CD14-positive monocyte (primary cell): ENCODE data around the gene MBIP. TPM values are rescaled to one million over a fixed set of nuclear protein-coding genes. Genes with fewer than 3 reads are reported as not detected.

ENCODE experiments used
- DNase-seq, 3 donors: peaks; one replicate each; pipeline ENCODE4 v3.0.0-alpha.2; 2011 to 2022
- H2AFZ ChIP-seq: 2 replicates; pipeline ENCODE4 v1.6.0; 2012; ENCODE audit warnings: mild to moderate bottlenecking, low read depth, low read length, inconsistent platforms; ENCODE audit not compliant: insufficient read depth, poor library complexity, severe bottlenecking
- H3K27ac ChIP-seq, 2 donors: 1 replicate in 1 of 2; 2 replicates in 1 of 2; pipeline ENCODE4 v1.5.1; 2012 to 2013; ENCODE audit warnings: low read length in 2 of 2, control low read depth in 1 of 2, inconsistent platforms in 1 of 2, low read depth in 1 of 2, mild to moderate bottlenecking in 1 of 2
- H3K27me3 ChIP-seq, 2 donors: one replicate each; pipeline versions ENCODE4 v1.6.0 to v1.6.1; 2011 to 2013; ENCODE audit warnings: low read length in 2 of 2; ENCODE audit not compliant: control insufficient read depth in 2 of 2, insufficient read depth in 2 of 2
- H3K36me3 ChIP-seq, 2 donors: replicated peaks in 1 of 2; 1 replicate in 1 of 2; 2 replicates in 1 of 2; pipeline versions ENCODE4 v1.5.1 to v1.6.1; 2012 to 2013; ENCODE audit warnings: low read length in 2 of 2, control low read depth in 1 of 2, inconsistent platforms in 1 of 2, mild to moderate bottlenecking in 1 of 2; ENCODE audit not compliant: insufficient read depth in 2 of 2, control insufficient read depth in 1 of 2
- H3K4me1 ChIP-seq, 2 donors: 1 replicate in 1 of 2; 2 replicates in 1 of 2; pipeline versions ENCODE4 v1.5.1 to v1.6.1; 2012 to 2013; ENCODE audit warnings: low read length in 2 of 2, control low read depth in 1 of 2, inconsistent platforms in 1 of 2, mild to moderate bottlenecking in 1 of 2, moderate library complexity in 1 of 2; ENCODE audit not compliant: insufficient read depth in 2 of 2, control insufficient read depth in 1 of 2
- H3K4me2 ChIP-seq: replicated peaks from 2 replicates; pipeline ENCODE3; 2012; ENCODE audit warnings: low read length, moderate library complexity, mild to moderate bottlenecking; ENCODE audit not compliant: poor library complexity, severe bottlenecking; ENCODE audit errors: extremely low read depth
- H3K4me3 ChIP-seq, 3 experiments: fragments of 200-600 bp in 1 of 3; sonication (generic) in 1 of 3; replicated peaks in 1 of 3; 1 replicate in 2 of 3; 2 replicates in 1 of 3; pipeline ENCODE4 v1.5.1; 2011 to 2013; ENCODE audit warnings: low read length in 3 of 3, mild to moderate bottlenecking in 3 of 3, control low read depth in 2 of 3, low read depth in 2 of 3, inconsistent platforms in 1 of 3, moderate library complexity in 1 of 3
- H3K79me2 ChIP-seq: 2 replicates; pipeline ENCODE4 v1.6.0; 2012; ENCODE audit warnings: mild to moderate bottlenecking, control low read depth, inconsistent platforms, low read length, moderate library complexity; ENCODE audit not compliant: insufficient read depth
- H3K9ac ChIP-seq: 2 replicates; pipeline ENCODE4 v1.6.0; 2017; ENCODE audit warnings: low read length, mild to moderate bottlenecking; ENCODE audit not compliant: insufficient read depth, poor library complexity, severe bottlenecking
- H3K9me3 ChIP-seq, 2 donors: replicated peaks in 1 of 2; 1 replicate in 1 of 2; 2 replicates in 1 of 2; pipeline versions ENCODE4 v1.5.1 to v1.6.1; 2012 to 2013; ENCODE audit warnings: low read length in 2 of 2, control low read depth in 1 of 2; ENCODE audit not compliant: control insufficient read depth in 1 of 2, insufficient read depth in 1 of 2
- H4K20me1 ChIP-seq: 2 replicates; pipeline ENCODE4 v1.6.0; 2012; ENCODE audit warnings: mild to moderate bottlenecking, low read length, control low read depth, moderate library complexity; ENCODE audit not compliant: insufficient read depth
- H3K27ac Mint-ChIP-seq, 7 donors: one replicate each; pipeline ENCODE4 v1.8.0; 2020; ENCODE audit warnings: mild to moderate bottlenecking in 7 of 7, mixed read lengths in 7 of 7, moderate library complexity in 6 of 7, inconsistent platforms in 2 of 7
- H3K27me3 Mint-ChIP-seq, 3 donors: one replicate each; pipeline ENCODE4 v1.8.0; 2021 to 2022; ENCODE audit warnings: low read depth in 3 of 3, mild to moderate bottlenecking in 3 of 3, mixed read lengths in 3 of 3, moderate library complexity in 3 of 3, inconsistent platforms in 1 of 3
- H3K36me3 Mint-ChIP-seq, 2 donors: one replicate each; pipeline ENCODE4 v1.8.0; 2020; ENCODE audit warnings: mixed read lengths in 2 of 2, inconsistent platforms in 1 of 2, mild to moderate bottlenecking in 1 of 2
- H3K4me1 Mint-ChIP-seq: one replicate; pipeline ENCODE4 v1.8.0; 2020; ENCODE audit warnings: mild to moderate bottlenecking, mixed read lengths
- H3K4me3 Mint-ChIP-seq, 2 donors: one replicate each; pipeline ENCODE4 v1.8.0; 2020; ENCODE audit warnings: mild to moderate bottlenecking in 2 of 2, mixed read lengths in 2 of 2, moderate library complexity in 1 of 2
- H3K9me3 Mint-ChIP-seq, 7 donors: one replicate each; pipeline ENCODE4 v1.8.0; 2020 to 2022; ENCODE audit warnings: mixed read lengths in 7 of 7, mild to moderate bottlenecking in 6 of 7, moderate library complexity in 6 of 7, inconsistent platforms in 2 of 7
- WGBS: methylation state at CpG from one replicate; pipeline ENCODE4 v1.1.5; 2013; ENCODE audit warnings: missing lambda C conversion rate; ENCODE audit not compliant: insufficient coverage; 5-methylcytosine and 5-hydroxymethylcytosine counted together
- intact Hi-C, 2 donors: fragments of 100-400 bp; cut with micrococcal nuclease; formaldehyde crosslinking; loops; one replicate each; pipeline versions ENCODE4 v1.15.0 to v1.15.1; 2023
- polyA plus RNA-seq, 3 donors: library from polyadenylated mRNA; depleted of rRNA in 1 of 3; unstranded in 2 of 3; stranded (reverse) in 1 of 3; fragments of 300-500 nt in 2 of 3; fragments of >200 nt in 1 of 3; fragmentation: Illumina TruSeq in 2 of 3; gene quantifications; 1 replicate in 2 of 3; 2 replicates in 1 of 3; pipeline ENCODE4 v1.2.3, GENCODE V29; 2012 to 2021
- TF ChIP-seq, protein P1 (sequence below): fragments of 200-600 bp; IDR thresholded peaks from one replicate; pipeline ENCODE4 v1.8.0; 2022; ENCODE audit warnings: antibody characterized with exemption, mild to moderate bottlenecking

MBIP gene
- polyA plus RNA-seq, 3 donors, result 6.6 to 9.1 (median 8.0) TPM

DNA sequence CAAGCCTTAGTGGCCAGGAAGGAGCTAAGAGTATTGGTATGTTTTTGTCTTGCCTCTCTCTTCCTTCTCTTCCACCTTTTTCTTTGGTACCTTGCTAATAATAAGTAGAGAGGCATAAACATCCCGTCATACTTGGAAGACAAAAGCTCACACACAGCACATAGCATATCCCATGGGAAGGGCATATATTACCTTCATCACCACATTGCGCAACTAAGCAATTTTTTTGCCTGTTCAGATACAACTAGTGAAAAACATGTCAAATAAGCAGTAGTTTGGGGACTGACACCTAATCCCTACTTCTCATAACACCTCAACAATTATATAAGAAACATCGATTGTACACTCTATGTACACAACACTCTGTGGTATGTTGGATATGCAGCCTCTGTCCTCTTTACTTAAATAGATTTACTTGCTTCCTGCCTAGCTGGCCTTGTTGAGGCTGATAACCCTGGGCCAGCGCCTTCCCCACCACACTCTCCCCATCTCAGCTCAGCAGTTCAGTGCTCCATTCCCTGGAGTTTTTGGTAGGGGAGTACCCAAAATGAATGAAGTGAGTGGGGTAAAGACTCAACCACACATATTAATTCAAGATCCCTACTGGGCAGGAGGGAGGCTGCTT, 35.4 kb downstream of the MBIP start:
- intact Hi-C loops, result no loop called here
- H3K79me2 ChIP-seq, result no peaks in the 10 kb centered on the region
- H3K27ac ChIP-seq, result no peak overlapping the region
- Mint-ChIP-seq H3K27me3 (peaks cover under 1 to 6% (median 3%) of the 10 kb centered on the region in 3 donors), H3K9me3 (peaks cover 0 to 1% (median 0%) of the 10 kb centered on the region in 7 donors), H3K36me3 (no peaks in the 10 kb centered on the region), H3K4me3 (no peak overlapping the region), H3K4me1 (no peaks in the 10 kb centered on the region), H3K27ac (no peak overlapping the region)
- H3K27me3 ChIP-seq, result no peaks in the 10 kb centered on the region
- H4K20me1 ChIP-seq, result no peaks in the 10 kb centered on the region
- no peaks in the 10 kb centered on the region for H3K36me3 ChIP-seq
- no peaks in the 10 kb centered on the region for H3K9me3 ChIP-seq
- DNase-seq, result no peak
- H2AFZ ChIP-seq, result no peak overlapping the region
- no peak overlapping the region for H3K4me3 ChIP-seq
- H3K4me2 ChIP-seq, result no peak overlapping the region
- no peak overlapping the region for H3K9ac ChIP-seq
- no CpG with 5 or more reads among the region's 4 CpGs for WGBS
- TF ChIP-seq, protein P1, sequence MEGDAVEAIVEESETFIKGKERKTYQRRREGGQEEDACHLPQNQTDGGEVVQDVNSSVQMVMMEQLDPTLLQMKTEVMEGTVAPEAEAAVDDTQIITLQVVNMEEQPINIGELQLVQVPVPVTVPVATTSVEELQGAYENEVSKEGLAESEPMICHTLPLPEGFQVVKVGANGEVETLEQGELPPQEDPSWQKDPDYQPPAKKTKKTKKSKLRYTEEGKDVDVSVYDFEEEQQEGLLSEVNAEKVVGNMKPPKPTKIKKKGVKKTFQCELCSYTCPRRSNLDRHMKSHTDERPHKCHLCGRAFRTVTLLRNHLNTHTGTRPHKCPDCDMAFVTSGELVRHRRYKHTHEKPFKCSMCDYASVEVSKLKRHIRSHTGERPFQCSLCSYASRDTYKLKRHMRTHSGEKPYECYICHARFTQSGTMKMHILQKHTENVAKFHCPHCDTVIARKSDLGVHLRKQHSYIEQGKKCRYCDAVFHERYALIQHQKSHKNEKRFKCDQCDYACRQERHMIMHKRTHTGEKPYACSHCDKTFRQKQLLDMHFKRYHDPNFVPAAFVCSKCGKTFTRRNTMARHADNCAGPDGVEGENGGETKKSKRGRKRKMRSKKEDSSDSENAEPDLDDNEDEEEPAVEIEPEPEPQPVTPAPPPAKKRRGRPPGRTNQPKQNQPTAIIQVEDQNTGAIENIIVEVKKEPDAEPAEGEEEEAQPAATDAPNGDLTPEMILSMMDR, result no peak
- H3K4me1 ChIP-seq, result no peaks in the 10 kb centered on the region

DNA sequence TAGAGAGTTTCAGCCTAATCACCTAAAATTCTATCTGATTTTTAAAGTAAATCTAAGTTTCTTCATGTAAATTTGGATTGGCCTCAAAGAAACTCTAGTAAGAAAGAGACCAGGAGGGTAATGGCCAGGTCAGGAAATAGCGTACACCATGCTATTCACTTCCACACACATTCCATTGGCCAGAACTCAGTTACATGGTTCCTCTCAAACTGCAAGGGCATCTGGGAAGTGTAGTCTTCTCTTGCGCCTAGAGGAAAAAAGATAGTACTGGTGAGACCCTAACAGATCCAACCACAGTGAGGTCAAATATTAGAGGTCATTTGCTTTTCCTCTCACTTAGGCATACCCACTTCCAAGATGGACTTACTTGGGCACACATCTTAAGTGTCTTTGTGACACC, 39.1 kb downstream of the MBIP start:
- 100% methylated on average over 1 of the region's 2 CpGs for WGBS
- Histone ChIP-seq H3K4me2 (no peak overlapping the region), H3K36me3 (no peaks in the 10 kb centered on the region), H3K9me3 (no peaks in the 10 kb centered on the region), H2AFZ (no peak overlapping the region), H3K79me2 (no peaks in the 10 kb centered on the region), H3K4me3 (no peak overlapping the region), H4K20me1 (no peaks in the 10 kb centered on the region), H3K4me1 (no peaks in the 10 kb centered on the region), H3K27me3 (peaks cover 7 to 26% of the 10 kb centered on the region in 2 donors), H3K27ac (no peak overlapping the region), H3K9ac (no peak overlapping the region)
- no peaks in the 10 kb centered on the region for H3K4me1 Mint-ChIP-seq
- H3K27ac Mint-ChIP-seq, result no peak overlapping the region
- DNase-seq, result no peak
- intact Hi-C loops, result no loop called here
- peaks cover 4 to 12% (median 9%) of the 10 kb centered on the region in 3 donors for H3K27me3 Mint-ChIP-seq
- peaks cover 0 to 1% (median 0%) of the 10 kb centered on the region in 7 donors for H3K9me3 Mint-ChIP-seq
- no peaks in the 10 kb centered on the region for H3K36me3 Mint-ChIP-seq
- TF ChIP-seq, protein P1, result no peak
- H3K4me3 Mint-ChIP-seq, result no peak overlapping the region
